Hepatocyte (in vitro differentiated cells): Measurements from ENCODE around the gene RIBC2.

Source experiments
- EZH2 ChIP-seq: fragments of 200-600 bp; sonication (generic); IDR thresholded peaks from 2 replicates; pipeline ENCODE4 v1.6.1; 2016; ENCODE audit warnings: antibody characterized with exemption, mild to moderate bottlenecking, borderline replicate concordance
- TF ChIP-seq, protein P1 (sequence below): fragments of 200-600 bp; sonication (generic); IDR thresholded peaks from 2 replicates; pipeline ENCODE4 v1.5.1; 2016; ENCODE audit warnings: antibody characterized with exemption, mild to moderate bottlenecking; ENCODE audit not compliant: poor library complexity

DNA sequence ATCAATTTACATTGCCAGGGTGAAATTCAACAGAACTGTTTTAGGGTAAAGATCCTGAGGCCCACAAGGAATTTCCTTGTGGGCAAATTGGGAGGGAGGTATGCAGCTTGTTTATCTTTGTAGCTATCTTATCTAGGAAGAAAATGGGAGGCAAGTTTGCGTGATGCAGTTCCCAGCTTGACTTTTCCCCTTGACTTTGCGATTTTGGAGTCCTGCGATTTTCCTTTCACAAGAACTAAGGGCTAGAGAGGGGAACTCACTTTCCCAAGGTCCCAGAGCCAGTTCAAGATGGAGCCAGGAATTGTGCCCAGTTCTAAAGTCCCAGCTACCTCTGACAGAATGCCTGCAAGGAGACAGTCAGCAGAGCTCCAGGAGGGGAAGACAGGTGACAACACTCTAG, 30.7 kb downstream of the RIBC2 start:
- TF ChIP-seq, protein P1, sequence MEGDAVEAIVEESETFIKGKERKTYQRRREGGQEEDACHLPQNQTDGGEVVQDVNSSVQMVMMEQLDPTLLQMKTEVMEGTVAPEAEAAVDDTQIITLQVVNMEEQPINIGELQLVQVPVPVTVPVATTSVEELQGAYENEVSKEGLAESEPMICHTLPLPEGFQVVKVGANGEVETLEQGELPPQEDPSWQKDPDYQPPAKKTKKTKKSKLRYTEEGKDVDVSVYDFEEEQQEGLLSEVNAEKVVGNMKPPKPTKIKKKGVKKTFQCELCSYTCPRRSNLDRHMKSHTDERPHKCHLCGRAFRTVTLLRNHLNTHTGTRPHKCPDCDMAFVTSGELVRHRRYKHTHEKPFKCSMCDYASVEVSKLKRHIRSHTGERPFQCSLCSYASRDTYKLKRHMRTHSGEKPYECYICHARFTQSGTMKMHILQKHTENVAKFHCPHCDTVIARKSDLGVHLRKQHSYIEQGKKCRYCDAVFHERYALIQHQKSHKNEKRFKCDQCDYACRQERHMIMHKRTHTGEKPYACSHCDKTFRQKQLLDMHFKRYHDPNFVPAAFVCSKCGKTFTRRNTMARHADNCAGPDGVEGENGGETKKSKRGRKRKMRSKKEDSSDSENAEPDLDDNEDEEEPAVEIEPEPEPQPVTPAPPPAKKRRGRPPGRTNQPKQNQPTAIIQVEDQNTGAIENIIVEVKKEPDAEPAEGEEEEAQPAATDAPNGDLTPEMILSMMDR: no peak
- no peak for TF ChIP-seq EZH2
